SKM-1 treated with dmso at 0.1 percent for 144 hours (cell line): ENCODE measurements around the gene ERG28.
"Not testable (repeated sequence)": the region's sequence is repeated elsewhere in the genome, so short reads cannot be mapped to it uniquely, and the experiment has no call there.

Experiments used
- DNase-seq: peaks from one replicate; lab custom pipeline; 2025; ENCODE audit not compliant: unreplicated experiment; lab: John Stamatoyannopoulos, UW

The ERG28 gene

DNA sequence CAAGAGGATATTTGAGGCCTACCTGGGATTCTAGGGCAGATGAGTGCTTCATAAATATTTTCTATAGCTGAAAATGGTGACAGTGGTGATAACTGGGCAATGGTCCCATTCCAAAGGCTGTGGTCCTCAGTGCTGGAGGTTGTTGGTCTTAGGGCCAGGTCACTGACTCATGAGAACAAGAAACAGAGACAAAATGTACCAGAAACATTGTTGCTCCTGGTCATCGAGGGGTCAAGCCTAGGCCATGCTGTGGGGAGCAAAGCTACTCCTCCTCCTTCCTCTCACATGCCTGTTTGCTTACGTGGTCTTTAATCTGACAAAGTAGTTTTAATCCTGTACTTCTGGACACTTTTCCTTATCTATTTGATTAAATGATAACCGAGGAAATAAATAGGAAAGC is 33.8 kb downstream of the ERG28 start:
- no peak for DNase-seq

DNA sequence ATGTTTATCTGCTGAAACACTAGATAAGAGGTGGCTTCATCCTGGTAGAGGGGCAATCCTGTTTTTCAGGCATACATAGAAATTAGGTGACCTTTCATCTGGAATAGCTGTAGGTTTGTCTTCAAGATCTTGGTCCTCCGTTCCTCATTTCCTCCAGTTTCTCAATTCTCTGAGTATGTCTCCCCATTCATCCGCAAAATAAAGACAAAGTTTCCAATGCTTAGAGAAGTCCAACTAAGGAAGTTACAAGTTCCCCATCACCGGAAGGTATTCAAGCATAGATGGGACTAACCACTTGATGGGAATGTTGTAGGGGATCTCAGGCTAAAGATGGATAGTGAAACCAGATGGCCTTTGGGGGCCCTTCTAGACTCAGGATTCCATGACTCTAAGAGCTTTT is 34.3 kb downstream of the ERG28 start:
- no peak for DNase-seq

DNA sequence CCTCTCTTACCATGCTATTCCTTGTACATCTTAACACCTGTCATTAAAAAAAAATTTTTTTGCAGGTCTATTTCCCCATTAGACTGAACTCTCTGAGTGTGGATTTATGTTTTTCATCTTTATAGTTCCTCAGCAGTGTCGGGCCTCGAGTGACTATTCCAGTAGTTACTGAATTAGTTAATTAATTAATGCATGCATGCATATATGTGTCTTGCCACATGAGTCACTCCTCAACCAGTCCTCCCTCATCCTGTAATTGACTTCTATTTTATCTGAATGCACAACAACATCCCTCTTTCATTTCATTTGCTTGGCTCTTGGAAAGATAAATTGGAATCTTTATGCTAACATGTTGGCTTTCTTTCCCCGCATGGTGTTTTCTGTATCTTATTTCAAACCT is 35.6 kb downstream of the ERG28 start:
- no peak for DNase-seq

DNA sequence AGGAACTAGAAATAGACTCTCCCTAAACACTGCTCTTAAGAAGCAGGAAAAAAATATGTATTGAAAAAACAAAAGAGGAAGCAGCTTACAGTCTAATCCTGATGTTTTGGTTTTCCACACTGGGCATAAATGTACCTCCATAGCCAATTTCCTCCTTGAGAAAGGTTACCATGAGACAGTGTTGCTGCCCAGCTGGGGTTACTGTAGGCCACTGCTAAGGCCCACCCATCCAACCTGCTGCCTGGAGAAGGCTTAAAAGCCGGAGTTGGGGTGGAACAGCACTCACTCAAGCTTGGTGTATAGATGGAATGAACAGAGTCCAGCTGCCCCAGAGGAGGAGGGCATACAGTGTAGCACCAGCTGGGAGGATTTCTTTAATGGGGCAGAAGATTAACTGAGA is 41.1 kb downstream of the ERG28 start:
- DNase-seq = no peak

DNA sequence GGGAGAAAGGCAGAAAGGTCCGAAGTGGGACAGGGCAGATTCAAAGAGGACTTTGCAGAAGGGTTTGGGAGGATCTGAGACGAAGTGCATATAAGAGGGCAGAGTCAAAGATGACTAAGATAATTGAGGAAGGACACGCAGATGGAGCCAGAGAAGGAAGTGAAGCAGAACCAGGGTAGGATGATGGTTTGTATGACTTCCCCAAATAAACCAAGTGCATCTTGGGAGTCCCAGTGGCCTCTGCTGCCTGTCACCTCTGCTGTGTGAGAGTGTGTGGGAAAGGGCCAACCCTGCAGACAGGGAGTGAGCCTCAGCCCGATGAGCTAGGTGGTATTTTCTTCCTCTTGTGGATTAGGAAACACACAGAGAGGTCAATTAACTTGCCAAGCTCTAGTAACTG is 45.5 kb downstream of the ERG28 start:
- DNase-seq = peak; percentile 81

DNA sequence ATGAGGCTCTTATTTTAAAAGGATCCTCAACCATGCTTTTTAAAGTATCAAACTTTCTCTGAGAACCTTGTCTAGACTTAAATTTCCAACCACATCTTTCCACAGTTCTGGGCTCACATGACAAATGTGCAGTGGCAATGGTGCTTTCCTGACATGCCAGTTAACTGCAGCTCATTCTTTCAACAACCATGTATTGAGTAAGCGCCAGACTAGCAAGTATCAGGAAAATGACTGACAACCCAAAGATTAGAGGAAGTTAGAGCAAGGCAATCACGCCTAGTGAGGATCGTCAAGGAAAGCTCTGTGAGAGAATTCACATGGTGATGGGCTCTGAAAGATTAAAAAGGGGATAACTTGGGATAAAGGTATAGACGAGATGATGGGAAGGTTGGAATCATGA is 46.5 kb downstream of the ERG28 start:
- no peak for DNase-seq

DNA sequence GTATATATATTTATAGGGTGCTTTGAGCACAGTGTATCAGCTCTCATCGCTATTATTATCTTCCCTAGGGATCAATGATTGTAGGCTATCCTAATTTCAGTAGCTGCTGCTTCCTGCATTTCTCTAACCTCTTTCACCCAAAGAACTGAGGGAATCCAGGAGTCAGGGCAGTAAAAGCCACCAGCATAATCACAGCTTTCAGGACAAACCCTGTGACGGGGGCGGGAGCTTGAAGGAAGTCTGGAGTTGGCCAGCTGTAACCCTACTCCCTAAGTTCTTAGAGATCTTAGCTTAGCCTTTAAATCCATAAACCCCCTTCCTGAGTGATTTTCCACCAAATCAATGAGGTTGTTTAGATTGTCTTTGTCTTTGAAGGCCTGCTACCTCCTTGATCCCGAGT is 48.5 kb downstream of the ERG28 start:
- no peak for DNase-seq

DNA sequence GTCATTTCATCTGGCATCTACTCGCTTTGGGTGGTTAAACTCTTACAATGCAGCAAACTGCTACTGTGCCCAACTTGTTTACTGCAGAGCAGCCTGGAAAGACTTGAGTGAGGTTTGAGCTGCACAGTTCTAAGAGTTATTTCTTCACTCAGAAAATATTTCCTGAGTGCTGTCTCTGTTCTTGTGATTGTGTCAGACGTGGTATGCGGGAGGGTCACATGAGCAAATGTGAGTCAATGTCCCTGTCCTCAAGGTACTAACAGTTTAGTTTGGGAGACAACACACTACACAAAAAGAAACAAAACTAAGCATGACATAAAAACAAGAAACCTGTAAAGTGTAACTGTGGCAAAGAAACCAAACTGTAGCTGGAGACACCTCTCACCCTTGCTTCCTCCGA is 49.8 kb downstream of the ERG28 start:
- DNase-seq = no peak

DNA sequence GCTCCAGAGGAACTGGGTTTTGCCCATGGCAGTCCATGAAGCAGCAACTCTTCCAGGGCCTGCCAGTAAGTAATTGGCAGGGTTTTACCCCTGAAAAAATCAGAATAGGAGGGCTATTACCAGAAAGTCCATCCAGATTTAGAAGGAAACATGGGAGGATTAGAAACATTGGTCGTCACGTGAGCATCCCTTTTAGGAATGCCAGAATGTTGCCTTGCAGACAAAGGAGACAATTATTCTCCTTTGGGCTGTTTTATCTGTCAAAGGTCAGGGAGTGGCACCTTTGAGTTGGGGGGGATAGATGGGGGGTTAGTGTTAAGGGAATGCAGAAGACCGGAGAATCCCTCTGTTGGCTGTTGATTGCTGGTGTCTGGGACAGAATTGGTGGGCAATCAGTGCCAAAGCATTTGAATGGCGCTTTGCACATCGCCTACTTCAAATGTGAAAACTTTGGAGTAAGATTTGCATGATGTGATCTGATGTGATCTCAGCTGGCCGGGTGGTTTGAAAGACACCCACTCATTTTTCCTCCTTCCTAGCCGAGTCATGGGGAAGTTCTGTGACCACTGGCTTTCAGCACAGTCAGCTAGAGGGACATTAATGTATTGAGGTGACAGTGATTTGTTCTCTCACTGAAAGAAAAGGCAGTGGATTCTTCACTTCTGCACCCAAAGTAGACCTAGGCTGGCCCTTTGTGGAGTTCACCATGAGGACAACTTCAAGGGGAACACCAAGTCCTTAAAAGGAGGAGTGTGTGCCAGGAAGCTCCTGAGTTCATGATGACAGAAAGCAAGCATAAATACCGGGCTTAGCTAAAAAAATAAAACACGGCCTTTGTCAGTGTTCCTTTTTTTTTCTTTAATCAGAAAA is 50.8 kb downstream of the ERG28 start:
- DNase-seq = no peak

DNA sequence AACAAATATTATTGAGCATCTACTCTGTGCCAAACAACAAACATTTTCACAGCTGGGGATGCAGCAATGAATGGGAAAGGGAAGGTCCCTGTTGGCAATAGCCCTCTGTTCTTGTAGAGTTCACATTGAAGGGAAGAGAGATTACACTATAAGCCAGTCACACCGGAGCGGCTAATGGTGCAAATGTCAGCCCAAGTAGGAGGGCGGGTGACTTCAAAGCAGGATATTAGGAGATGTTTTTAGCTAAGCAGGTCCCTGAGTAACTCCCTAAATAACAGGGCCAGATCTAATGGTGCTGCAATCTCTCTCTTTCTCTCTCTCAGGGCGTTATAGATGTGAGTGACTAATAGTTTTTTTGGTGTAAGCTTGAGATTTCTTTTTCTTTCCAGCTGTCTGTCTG is 51.6 kb downstream of the ERG28 start:
- DNase-seq = no peak

DNA sequence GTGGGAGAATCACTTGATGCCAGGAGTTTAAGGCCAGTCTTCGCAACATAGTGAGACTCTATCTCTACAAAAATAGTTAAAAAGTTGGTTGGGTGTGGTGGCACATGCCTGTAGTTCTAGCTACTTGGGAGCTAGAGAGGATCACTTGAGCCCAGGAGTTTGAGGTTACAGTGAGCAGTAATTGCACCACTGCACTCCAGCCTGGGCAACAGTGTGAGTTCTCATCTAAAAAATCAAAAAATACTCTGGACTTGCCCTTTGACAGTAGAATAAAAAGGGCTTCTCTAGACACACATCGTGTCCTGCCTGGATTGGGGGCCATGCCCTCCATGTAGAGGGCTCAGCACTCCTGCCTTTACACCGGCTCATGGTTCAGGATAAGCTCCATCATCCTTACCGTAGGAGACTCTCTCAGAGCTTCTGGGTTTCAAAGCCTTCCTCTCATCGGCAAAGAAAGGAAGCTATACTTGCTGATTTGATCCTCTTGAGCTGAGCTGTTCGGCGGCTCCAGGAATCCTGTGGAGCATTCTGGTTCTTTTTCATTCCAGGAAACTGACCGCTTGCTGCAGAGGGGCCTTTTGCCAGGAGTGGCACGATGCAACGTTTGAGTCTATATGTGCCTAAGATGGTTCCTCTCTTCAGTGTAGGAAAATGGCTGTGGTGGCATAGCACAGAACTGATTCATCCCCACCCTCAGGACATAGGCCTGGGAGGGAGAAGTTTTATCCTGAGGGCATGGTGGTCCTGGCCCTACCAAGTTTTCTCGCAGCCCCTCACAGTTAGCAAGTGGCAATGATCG is 52.6 kb downstream of the ERG28 start:
- no peak for DNase-seq

DNA sequence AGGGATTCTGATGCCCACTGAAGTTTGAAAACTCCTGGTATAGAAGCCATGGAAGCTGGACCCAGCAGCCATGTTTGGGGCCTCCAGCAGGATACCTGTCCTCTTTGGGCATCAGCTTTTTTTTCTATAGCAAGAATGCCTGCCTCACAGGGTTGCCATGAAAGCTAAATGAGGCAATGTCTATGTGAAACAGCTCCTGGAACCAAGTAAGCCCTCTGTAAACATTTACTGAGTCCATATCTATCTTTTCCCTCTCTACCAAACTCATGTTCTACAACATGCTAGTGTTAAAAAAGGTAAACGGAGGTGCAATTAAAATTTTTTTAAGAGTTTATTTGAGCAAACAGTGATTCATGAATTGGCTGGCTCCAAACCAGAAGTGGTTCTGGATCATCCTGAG is 53.6 kb downstream of the ERG28 start:
- no peak for DNase-seq

DNA sequence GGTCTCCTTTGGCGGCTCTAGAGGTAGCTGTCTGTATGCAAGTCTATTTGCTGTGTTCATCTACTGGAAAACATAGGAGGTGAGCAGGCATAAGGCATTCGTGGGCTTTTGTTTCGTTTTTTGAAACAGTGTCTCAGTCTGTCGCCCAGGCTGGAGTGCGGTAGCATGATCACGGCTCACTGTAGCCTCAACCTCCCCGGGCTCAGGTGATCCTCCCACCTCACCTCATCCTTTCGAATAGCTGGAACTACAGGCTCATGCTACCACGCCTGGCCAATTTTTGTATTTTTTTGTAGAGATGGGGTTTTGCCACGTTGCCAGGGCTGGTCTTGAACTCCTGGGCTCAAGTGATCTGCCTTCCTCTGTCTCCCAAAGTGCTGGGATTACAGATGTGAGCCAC is 54.8 kb downstream of the ERG28 start:
- no peak for DNase-seq

DNA sequence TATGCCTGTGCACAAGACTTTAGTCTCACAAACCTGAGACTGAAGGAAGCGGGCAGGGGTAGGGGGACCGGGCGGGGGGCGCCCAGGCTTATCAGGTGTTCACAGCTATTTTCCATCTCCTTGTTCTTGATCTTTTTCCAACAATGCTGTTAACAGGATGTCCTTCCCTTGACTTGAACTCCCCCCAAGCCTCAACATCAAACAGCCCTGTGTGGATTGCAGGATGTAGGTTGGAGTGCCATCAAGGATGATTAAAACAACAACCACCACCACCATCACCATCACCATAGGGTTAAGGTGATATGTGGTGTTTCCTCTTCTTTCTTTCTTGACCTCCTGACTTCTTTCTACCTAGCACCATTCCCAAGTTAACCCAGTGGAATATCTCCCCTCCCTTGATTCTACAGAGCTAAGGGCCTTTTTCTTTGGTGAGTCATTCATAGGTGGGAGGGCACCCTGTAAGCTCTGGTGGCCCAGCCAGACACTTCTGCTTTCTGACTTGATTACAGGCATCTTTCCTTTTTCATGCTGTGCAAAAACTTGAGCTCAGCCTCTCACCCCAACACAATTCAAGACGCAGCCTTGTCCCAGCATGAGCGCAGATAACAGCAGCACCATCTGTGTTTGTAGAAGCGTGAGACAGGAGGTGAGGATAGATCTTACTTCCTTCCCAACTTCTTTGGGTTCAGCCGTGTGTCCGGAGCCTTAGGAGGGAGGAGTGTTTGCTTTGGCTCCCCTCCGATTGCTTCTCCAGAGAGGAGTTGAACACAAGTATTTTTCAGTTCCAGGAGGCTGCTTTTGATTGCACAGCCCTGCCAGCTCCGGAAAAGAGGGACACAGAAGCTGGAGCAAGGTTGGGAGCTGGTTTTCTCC is 55.5 kb downstream of the ERG28 start:
- DNase-seq = peak; percentile 19

DNA sequence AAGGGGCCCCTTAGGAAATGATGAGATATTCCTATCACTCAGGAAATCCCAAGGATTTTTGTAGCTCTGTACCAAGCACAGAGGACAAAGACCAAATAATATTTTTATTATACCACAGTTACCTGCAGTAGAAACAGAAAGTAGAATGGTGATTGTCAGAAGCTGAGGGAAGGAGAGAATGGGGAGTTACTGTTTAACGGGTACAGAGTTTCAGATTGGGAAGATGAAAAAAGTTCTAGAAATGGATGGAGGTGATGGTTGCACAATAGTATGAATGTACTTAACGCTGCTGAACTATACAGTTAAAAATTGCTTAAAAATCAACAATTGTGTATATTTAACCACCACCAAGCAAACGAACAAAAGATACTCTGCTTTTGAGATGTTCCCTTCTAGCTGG is 58.2 kb downstream of the ERG28 start:
- DNase-seq = no peak

DNA sequence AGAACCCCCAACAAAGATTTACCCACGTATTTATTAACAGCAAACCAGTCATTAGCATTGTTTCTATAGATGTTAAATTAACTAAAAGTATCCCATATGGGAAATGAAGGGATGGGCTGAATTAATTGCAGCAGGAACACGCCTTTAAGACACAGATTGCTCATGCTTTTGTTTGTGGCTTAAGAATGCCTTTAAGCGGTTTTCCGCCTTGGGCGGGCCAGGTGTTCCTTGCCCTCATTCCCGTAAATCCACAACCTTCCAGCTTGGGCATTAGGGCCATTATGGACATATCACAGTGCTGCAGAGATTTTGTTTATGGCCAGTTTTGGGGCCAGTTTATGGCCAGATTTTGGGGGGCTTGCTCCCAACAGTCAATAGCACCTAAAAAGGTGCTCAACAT is 59.6 kb downstream of the ERG28 start:
- DNase-seq = not testable (repeated sequence)

DNA sequence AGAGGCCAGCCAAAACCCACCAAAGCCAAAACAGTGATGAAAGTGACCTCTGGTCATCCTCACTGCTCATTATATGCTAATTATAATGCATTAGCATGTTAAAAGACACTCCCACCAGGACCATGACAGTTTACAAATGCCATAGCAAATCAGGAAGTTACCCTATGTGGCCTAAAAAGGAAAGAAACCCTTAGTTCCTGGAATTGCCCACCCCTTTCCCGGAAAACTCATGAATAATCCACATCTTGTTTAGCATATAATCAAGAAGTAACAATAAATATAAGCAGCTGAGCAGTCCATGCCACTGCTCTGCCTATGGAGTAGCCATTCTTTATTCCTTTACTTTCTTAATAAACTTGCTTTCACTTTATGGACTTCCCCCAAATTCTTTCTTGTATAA is 60.6 kb downstream of the ERG28 start:
- not testable (repeated sequence) for DNase-seq
